ENCODE measurements around the gene ZSCAN31.

DNA sequence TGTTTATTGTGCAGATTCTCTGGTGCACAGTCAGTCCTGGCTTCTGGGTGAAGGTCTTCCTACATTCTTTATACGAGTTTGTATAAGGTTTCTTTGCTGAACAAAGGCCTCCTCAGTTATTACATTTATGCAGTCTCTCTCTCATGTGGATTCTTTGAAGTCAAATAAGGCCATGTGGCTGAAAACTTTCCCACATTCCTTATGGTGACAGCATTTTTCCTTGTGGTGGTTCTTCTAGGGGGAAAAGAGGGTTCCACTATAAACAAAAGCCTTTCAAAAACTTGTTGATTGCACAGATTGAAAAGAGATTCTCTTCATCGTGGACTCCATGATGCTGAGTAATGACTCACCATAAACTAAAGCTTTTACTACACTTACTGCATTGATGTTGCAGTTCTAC, 44.4 kb upstream of the ZSCAN31 start:
- TF ChIP-seq, protein P1, sequence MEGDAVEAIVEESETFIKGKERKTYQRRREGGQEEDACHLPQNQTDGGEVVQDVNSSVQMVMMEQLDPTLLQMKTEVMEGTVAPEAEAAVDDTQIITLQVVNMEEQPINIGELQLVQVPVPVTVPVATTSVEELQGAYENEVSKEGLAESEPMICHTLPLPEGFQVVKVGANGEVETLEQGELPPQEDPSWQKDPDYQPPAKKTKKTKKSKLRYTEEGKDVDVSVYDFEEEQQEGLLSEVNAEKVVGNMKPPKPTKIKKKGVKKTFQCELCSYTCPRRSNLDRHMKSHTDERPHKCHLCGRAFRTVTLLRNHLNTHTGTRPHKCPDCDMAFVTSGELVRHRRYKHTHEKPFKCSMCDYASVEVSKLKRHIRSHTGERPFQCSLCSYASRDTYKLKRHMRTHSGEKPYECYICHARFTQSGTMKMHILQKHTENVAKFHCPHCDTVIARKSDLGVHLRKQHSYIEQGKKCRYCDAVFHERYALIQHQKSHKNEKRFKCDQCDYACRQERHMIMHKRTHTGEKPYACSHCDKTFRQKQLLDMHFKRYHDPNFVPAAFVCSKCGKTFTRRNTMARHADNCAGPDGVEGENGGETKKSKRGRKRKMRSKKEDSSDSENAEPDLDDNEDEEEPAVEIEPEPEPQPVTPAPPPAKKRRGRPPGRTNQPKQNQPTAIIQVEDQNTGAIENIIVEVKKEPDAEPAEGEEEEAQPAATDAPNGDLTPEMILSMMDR (IDR thresholded peaks at IDR 0.05) = no peak
- no peak for TF ChIP-seq EP300 (IDR thresholded peaks at IDR 0.05)
- TF ChIP-seq POLR2A (IDR thresholded peaks at IDR 0.05) = no peak
- no peak for TF ChIP-seq POLR2AphosphoS5 (IDR thresholded peaks at IDR 0.05)
